IPS DF 4.7 (cell line): ENCODE data around the gene GLB1L3.
"Not testable (repeated sequence)": the region's sequence is repeated elsewhere in the genome, so short reads cannot be mapped to it uniquely, and the experiment has no call there.

Experiments used
- DNase-seq: peaks from one replicate; pipeline ENCODE4 v3.0.0-alpha.2; 2013; ENCODE audit warnings: low spot score; ENCODE audit errors: extremely low read depth

The GLB1L3 gene

GRCh38 chr11:134343646-134344045 is 67.5 kb downstream of the GLB1L3 start:
- DNase-seq: no peak

DNA sequence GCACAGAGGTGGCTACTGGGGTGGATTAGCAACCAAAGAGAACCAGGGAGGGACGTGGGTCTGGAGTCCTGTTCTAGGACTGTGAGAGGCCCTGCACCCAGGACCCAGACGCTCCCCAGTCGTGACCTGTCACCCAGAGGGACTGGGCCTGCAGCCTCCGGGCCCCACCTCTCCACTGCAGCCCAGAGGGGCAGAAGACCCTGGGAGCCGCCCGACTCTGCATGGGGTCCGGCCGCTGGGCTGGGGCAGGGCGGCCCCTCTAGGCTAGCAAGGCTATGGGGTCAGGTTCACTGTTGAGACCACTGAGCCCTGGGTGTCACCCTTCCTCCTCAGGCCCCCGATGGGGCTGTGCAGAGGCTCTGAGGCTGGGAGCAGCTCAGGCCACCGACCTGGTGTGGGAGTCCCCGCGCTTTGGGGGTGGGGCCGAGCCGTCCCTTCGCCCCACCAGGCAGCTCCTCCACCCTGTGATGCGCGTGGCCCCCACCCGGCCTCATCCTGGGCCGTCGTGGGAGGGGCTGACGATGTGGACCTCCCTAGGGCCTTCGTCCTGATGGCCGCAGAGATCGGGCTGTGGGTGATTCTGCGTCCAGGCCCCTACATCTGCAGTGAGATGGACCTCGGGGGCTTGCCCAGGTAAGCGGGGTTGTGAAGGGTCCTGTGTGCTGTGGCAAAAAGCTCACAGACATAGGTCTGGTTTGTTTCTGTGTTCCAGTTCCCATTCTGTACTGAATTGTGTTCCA is 68.5 kb downstream of the GLB1L3 start:
- not testable (repeated sequence) for DNase-seq

DNA sequence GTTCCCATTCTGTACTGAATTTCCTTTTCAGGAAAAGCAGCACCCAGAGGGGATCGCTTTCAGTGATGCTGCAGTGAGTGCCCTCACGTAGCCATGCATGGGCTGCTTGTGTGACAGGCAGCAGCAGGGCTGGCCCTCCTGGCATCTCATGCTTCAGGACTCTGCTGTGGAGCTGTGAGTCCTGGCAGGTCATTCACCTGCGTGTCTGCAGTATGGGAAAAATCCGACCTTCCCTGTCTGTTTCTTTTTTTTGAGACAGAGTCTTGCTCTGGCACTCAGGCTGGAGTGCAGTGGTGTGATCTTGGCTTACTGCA is 69.0 kb downstream of the GLB1L3 start:
- DNase-seq: no peak

DNA sequence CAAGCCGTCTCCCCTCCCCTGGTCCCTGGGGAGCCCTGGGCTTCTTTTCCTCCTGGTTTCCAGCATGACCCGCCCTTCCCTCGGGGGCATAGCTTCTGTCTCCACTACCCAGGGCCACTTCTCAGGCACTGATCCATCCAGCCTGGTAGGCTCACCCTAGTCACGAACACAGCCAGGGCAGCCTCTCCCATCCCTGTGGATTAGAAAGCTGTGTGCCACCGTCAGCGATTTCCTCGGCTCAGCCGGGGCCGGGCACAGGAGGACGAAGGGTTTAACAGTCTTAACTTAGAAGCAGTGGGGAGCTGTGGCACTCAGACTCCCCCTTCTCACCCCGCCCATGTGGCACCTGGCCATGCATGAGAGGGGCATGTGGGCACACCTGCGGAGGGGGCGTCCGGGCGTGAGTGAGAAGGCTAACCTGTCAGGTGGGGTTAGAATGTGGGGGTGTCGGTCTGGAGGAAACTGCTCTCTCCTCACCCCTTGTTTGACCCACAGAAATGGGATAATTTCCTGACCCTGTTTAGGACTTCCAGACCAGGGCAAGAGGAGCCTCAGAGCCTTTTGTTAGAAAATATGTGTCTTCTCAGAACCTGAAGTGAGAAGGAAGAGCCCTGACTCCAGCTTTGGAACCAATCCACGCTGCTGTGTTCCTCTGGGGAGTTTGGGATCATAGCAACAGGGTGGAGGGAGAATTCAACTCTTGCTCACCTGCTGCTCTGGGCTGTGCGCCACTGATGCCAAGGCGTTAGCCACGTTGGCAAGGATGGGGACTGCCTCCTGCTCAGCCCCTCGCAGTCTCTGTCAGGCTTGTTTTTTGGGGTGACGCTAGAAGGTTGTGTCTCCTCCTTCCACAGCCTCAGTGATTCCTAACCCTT is 70.2 kb downstream of the GLB1L3 start:
- no peak for DNase-seq

- no peak for DNase-seq
These were observed 70.8 kb downstream of the GLB1L3 start for GRCh38 chr11:134346976-134347350.

DNA sequence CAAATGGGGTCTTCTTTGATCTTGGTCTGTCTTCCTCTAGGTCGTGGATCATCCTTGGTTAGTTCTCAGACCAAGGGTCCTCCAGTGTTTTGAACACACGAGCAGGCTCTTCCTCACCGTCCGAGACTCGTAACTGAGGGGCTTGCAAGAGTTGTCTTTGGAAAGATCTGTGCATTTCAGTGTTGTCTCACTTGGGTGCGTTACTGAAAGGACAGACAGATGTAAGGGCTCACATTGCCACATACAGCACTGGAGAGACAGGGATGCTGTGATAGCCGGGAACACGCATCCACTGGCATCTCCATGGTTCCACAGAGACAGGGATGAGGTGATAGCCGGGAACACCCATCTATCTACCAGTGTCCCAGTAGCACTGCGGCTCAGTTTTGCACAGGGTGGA is 71.3 kb downstream of the GLB1L3 start:
- no peak for DNase-seq

DNA sequence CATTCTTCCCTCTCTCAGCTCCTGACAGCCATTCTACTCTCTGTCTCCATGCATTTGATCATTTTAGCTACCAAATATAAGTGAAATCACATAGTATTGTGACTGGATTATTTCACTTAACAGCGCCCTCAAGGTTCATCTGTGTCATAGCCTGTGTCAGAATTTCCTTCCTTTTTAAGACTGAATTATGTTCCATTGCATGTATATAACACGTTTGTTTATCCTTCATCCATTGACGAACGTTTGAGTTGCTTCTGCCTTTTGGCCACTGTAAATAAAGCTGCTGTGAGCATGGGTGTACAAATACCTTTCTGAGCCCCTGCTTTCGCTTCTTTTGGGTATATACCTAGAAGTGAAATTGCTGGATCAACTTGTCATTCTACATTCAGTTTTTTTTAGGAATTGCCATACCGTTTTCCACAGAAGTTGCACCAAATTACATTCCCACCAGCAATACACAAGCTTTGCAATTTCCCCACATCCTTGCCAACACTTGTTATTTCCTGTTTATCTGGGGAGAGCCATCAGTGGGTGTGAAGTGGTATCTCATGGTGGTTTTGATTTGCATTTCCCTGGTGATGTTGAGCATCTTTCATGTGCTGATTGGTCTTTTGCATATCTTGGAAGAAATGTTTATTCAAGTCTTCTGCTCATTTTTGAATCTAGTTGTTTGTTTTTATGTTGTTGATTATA is 73.1 kb downstream of the GLB1L3 start:
- no peak for DNase-seq

DNA sequence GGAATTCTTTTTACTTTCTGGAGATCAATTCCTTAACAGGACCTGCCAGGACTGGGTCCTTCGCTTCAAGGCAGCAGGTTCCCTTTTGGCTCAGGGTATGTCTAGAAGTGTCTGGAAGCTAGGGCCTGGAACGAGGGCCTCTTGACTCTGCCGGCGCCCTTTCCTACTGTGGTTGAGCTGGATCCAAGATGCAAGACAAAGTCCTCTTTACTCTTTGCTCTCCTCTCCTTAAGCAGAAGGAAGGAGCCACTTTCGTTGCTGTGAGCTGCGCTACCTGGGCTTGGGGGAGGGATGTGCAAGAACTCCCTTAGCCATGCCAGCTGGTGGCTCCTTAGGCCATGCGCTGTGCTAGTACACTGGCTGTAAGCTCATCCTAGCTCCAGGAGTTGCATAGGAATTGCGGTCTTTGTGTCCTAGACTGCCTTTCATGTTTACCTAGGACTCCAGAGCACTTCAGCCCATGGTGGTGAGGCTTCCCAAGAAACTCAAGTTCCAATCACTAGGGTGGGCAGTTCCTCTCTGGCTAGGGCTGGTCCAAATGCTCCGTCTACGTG is 73.7 kb downstream of the GLB1L3 start:
- no peak for DNase-seq

DNA sequence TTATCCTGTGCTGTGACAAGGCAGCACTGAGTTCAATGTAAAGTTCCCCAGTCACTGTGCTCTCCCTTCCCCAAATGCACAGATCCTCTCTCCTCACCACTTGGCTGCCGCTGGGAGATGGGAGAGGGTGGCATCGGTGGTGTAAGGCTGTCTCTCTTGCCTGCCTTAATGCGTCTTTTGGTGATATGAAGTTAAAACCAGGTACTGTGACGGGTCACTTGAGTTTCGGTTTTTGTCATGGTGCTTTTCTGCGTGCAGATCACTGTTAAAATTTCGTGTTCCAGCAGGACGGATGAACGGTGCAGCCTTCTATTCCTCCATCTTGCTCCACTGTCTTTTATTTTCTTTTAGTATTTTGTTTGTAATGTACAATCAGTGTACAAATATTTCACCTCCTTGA is 74.2 kb downstream of the GLB1L3 start:
- no peak for DNase-seq

GRCh38 chr11:134352111-134352510 is 75.9 kb downstream of the GLB1L3 start:
- no peak for DNase-seq

DNA sequence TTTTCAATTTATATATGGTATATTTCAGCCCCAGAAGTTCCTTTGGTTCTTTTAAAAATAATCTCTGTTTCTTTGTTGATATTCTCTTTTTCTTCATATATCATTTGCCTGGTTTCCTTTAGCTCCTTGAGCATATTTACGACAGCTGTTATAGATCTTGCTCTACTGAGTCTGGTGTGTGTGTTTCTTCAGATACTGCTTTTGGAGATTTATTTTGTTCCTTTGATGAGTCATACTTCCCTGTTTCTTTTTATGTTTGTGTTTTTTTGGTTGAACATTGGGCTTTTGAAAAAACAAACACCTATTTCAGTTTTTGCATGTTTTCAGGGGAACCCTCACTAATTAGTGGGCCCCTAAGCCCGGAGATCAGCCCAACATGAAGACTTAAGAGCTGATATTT is 79.0 kb downstream of the GLB1L3 start:
- DNase-seq: no peak

DNA sequence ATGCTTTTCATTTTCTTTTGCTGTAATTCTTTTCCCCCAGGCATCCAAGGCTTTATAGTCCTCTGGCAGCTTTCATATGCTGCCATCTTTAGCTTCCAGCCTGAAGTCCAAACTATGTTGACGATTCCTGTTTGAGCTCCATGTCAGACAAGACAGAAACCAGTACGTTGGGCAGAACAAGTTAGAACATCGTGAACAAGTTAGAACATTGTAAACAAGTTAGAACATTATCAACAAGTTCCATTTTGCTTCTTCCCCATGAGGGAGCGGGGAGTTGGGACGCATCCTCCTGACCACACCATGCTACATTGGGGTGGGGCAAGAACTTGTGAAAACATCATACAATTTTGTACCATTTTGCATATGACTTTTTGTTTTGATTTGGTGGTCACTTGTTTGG is 79.5 kb downstream of the GLB1L3 start:
- no peak for DNase-seq

DNA sequence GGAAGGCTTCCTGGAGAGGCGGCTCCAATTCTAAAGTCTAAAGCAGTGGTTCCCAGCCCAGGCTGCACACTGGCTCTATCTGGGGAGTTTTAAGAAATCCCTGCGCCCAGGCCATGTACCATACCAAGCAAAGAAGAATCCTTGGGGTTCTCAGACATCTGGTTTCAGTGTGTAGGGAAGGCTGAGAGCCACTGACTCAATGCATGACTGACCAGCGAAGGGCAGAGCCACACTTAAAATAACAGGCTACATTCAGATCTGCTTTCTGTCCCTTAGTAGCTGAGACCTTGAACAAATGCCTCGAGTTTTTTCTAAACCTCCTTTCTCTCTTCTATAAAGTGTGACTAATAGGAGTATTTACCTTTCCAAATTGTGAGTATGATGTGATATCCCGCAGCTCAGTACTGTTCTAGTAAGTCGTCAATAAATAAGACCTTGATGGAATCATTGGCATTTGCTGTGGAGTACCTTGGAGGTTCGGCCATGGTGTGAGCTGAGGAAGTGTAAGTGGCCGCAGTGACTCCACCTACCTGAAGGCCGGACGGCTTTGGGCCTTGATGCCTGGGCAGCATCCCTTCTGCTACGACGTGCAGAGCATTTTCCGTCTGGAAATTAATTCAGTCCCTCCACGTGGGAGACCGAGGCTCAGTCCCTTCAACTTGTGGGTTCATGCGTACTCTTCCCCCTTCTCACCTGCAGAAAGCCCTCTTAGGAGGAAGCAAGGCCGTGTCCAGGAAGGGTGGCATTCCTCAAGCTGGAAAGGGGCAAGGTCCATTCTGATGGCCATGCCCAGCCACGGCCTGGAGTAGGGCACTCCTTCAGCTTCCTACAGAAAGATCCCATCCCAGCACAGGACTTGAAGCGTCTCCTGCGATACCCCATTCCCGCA is 80.7 kb downstream of the GLB1L3 start:
- DNase-seq: no peak

DNA sequence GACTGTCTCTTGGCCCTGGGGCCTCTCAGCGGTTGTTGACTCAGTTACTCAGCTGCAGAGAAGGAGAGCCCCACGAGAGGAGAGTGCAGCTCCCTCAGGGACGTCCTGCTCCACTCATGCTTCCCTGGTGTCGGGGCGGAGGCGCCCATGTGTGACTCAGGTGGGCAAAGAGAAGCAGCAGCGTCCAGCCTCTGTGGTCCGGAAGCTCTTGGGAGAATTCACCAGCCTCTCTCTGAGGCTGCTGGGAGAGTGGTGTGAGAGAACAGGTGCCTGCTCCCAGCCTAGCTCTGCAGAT is 81.3 kb downstream of the GLB1L3 start:
- DNase-seq: no peak

GRCh38 chr11:134358165-134358855 is 82.1 kb downstream of the GLB1L3 start:
- DNase-seq: no peak

DNA sequence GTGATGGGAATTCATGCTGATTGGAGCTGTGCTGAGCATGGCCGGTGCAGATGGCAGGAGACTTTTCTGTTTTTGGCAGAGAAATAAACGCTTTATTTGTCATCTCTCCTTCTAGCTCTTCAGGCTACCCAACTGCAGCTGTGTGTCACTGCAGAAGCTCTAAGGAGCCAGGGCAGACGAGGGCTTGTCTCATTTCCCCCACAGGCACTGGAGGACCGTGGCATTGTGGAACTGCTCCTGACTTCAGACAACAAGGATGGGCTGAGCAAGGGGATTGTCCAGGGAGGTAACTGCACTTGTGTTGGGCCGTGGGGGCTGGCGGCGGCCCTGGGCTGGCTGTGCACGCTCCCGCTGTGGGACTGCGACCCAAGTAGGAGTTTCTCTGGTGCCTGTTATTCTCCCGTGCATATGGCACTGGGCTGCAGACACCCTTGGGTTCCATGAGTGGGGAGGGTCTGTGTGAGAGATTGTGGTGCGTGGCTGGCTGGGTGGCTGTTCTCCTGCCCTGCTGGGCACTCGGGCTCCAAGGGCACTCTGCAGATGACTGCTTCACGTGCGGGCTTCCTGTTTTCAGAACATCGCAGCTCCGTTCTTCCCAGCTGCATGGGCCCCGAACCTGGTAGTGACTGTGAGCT is 82.8 kb downstream of the GLB1L3 start:
- DNase-seq: no peak

- no peak for DNase-seq
These were observed 83.5 kb downstream of the GLB1L3 start for GRCh38 chr11:134359646-134360045.

DNA sequence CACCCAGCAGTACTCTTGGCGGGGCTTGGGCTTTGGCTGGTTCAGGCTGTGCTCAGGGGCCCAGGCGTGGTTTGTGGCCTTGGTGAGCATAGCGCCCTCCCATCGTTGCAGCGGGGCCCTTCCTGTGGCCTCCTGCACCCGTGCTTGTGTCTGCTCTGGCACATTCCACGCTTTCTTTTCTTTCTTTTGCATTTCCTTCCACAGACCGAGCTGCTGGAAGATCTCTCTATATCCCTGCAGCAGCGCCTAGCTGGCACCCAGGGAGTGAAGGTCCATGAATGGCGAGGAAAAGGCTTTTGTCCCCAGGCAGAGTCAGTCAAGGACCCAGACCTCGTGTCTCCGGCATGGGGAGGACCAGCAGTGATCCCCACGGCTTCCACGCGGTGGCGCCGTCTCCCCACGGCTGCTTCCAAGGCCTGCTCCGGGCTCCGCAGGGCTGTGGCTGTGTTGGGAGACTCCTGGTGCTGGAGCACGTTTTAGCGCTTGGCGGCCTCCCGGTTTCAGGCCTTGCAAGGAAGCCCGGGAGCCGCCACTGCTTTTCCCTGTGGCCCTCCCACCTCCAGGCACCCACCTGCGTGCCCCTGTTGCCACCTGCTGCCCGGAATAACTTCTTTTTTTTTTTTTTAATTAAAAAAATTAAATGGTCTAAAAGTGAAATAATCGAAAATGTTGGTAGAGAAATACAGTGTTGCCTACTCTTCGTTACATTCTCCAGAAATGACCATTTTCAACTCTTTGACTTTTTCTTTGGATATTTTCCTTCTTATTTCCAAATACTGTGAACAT is 84.1 kb downstream of the GLB1L3 start:
- DNase-seq: peak; percentile 84

- DNase-seq: no peak
These were observed 85.5 kb downstream of the GLB1L3 start for GRCh38 chr11:134361661-134362060.
